AG09319 (cell line): ENCODE data around the gene DCD.
A peak's percentile ranks its signal among the peaks of the same experiment; 100 is the strongest.

Experiments
- DNase-seq: peaks from one replicate; pipeline ENCODE4 v3.0.0-alpha.2; 2010; ENCODE audit warnings: low read depth; ENCODE audit errors: extremely low read depth
- TF ChIP-seq, protein P1 (sequence below): IDR thresholded peaks from 2 replicates; pipeline ENCODE4 v1.5.1; 2011; ENCODE audit warnings: low read depth, mild to moderate bottlenecking, inconsistent platforms, low read length, moderate library complexity

Gene DCD

DNA sequence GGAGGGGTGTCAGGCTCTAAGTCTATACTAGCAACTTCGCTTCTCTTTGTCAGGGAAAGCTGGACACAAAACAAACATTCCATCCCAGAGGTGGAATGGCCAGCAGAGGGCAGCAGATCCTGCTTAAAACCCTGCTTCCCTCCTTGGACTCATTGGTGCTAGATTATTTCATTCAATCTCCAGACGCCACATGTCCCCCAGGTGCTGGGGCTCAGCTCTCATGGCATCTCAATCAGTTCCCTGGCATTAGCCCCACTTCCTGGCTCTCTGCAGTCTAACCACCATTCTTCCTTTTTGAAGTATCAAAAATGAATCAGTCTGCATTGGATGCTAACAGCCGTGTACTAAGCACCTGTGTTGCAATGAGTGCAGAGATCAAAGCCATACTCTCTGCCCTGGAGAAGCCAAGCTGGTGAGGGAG, 51.6 kb downstream of the DCD start:
- TF ChIP-seq, protein P1, sequence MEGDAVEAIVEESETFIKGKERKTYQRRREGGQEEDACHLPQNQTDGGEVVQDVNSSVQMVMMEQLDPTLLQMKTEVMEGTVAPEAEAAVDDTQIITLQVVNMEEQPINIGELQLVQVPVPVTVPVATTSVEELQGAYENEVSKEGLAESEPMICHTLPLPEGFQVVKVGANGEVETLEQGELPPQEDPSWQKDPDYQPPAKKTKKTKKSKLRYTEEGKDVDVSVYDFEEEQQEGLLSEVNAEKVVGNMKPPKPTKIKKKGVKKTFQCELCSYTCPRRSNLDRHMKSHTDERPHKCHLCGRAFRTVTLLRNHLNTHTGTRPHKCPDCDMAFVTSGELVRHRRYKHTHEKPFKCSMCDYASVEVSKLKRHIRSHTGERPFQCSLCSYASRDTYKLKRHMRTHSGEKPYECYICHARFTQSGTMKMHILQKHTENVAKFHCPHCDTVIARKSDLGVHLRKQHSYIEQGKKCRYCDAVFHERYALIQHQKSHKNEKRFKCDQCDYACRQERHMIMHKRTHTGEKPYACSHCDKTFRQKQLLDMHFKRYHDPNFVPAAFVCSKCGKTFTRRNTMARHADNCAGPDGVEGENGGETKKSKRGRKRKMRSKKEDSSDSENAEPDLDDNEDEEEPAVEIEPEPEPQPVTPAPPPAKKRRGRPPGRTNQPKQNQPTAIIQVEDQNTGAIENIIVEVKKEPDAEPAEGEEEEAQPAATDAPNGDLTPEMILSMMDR: peak; percentile 91
- peak; percentile 24 for DNase-seq

DNA sequence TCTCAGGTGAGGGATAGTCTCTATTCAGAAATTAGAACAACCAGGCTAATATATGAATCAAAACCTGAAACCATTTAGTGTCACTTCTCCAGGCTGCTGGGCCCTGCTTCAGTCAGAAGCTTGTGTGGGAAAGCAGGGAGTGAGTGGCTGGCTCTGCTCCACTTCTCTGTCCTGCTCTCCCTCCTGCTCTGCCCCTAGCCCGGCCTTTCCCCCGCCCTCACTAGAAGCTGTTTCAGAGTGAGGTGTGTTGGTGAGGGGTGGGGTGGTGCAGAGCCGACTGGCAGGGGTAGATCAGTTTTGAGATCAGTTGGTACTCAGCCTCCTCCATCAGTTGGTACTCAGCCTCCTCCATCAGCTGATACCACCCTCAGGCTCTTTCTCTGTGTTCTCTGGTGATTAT, 52.7 kb downstream of the DCD start:
- no peak for DNase-seq
- TF ChIP-seq, protein P1: no peak
